ENCODE measurements around the gene EML5.

Gene EML5

DNA sequence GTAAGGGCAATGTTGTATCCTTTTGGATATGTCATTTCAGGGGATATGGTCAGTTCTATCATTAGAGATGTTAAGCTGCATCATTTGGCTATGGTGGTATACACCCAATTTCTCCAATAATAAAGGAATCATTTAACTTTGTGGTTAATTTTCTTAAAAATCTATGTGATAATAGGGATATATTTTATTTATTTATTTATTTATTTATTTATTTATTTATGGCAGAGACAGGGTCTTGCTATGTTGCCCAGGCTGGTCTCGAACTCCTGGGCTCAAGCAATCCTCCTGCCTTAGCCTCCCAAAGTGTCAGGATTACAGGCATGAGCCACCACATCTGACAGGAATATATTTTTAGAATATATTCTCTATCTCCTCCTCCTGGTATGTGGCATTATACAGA, 85.7 kb downstream of the EML5 start:
- DNase-seq (ENCODE audit: low spot score): no peak

DNA sequence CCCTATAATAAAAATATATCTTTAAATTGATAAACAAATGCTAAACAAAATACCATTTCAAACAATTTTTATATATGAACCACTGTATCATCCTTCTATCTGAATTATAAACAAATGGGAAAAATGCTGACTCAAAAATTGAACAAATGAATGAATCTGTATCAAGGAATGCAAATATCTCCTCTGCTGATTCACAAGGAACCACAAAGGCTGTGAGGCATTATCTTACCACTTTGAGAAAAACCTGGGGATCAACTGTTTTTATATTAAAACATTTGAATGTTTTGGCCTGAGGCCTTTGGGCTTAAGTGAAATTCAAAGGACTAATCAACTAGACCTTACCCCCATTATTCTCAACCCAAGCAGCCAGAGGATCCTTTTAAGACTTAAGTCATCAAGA, 86.3 kb downstream of the EML5 start:
- no peak for DNase-seq (ENCODE audit: low spot score)

DNA sequence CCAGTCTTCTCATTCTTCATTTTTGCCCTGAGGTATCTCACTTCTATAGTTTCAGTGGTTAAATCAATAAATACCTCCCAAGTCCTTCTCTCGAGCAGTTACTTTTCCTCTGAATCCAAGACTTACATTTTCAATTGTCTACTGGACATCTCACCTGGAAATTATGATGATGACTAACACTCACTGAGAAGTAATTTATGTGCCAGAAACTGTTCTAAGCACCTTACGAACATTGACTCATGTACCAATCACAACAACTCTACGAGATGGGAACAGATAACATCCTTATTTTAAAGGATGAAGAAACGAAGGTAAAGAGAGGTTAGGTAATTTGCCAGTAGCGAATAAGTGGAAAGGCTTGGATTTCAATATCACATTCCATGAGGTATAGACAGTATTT, 94.1 kb downstream of the EML5 start:
- DNase-seq (ENCODE audit: low spot score): no peak

DNA sequence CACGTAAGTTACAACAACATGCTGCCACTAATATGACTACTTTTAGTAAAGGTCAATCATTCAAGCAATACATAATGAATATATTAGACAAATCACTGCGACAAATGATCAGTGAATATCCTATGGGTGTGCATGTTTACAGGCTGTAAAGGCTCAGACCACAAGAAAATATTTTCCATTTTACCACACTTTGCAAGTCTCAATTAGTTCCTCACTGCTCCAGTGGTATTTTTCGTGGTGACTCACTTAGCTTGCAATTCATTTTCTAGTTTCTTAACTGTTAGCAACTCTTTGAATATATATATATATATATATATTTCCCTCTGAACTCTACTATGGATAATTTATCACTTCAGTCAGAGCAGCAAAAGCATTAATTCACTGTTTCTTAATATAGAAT, 96.9 kb downstream of the EML5 start:
- no peak for DNase-seq (ENCODE audit: low spot score)

DNA sequence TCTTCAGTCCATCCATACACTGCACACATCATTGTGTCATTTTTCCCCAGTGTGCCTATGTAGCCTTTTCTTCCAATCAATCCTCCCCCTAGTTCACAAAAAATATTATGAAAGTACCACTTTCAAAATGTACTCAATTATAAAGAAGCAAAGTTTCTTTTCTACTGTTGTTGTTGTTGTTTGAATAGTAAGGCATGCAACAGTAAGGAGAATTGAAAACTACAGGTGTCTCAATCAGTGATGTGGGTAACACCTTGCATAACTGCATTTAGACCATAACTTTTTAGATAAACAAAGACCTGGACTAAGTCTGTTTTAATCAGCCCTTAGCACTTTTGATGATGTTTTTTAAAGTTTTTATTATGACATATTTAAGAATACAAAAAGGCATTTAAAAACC, 104.4 kb downstream of the EML5 start:
- no peak for DNase-seq (ENCODE audit: low spot score)

DNA sequence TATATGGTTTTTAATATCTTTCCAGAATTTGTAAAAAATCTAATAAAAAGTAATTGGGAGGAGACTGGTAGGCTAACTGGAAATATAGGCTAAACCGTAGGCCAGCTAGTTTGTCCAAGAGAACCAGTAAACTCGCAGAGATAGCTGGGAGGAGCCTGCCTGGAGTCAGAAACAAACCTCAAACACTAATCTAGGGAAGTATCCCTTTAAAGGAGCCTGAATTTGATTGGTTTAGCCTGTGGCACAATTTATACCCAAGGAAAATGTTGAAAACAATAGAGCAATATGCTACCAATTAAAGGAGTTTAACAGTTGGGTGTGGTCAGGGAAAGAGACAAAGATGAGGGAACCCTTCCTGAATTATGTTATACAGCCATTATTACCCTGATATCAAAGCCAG, 109.6 kb downstream of the EML5 start:
- DNase-seq (ENCODE audit: low spot score): no peak

DNA sequence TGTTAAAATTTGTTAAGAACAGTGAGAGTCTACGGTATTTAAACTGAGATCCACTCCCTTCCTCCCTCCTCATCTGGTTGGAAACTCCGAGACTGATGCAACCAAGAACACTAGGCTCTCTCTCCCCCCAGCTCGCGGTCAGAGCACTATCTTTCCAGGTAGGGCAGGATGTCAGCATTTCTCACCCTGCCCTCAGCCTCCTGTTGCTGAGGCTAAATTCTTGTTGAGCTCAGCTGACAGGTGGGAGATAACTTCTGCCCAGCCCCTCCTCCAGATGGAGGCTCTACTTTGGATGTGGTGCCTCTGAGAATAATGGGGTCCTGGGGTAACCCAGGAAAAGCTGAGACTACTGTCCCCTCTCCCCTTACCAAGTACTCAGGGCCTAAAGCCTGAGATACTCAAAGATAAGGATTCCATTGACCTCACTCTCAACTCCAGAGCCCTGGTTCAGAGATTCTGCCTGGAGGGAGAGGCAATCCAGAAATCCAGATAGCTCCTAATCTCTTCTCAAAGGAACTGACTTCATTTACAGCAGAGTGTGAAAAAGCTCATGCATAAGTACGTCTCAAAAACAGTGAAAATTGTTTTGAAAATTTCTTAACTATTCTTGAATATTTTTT, 110.1 kb downstream of the EML5 start:
- DNase-seq (ENCODE audit: low spot score): no peak

DNA sequence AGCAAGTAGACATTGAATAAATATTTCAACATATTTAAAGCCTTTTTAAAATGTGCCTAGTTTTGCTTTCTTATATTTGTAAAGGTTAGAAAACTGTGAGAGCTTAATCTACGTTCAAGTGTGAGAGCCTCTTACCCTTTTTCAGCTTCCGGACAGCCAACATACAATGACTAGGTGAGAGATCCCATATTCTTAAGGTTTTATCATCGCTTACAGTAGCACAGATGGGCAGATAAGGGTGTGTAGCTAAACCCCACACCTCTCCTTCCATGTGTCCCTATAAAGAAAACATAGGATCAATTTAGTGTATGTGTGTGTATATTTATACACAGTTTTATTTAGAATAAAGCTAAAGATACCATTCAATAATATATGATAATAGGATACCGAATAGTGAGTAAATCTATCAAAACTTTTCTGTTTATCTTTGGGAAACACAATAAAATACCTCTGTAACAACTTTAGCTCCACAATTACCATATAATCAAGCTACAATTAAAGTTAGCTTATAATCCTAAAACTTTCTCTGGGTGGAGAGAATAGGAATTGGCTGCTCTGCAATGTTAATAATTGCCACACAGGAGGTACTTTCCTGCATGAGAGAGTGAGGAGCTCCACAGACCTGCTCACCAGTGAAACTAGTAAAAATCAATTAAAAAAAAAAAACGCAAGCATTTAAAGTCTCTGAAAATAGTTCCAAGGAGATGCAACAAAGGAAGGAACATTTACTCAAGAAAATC, 110.8 kb downstream of the EML5 start:
- no peak for DNase-seq (ENCODE audit: low spot score)

DNA sequence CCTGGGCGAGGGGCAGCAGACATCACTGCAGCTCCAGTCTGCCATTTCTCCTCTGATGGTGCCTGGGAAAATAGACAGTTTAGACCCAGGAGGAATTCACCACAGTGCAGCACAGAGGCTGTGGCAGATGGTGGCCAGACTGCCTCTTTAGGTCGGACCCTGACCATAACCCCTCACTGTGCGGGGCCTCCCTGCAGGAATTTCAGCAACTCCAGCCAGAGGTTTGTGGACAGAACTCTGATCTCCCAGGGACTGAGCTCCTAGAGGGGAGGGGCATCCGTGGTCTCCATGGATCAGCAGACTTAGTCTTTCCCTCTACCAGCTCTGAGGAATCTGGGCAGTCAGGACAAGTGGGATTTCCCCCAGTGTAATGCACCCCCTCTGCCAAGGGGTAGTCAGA, 123.4 kb downstream of the EML5 start:
- peak; percentile 45 for DNase-seq (ENCODE audit: low spot score)

DNA sequence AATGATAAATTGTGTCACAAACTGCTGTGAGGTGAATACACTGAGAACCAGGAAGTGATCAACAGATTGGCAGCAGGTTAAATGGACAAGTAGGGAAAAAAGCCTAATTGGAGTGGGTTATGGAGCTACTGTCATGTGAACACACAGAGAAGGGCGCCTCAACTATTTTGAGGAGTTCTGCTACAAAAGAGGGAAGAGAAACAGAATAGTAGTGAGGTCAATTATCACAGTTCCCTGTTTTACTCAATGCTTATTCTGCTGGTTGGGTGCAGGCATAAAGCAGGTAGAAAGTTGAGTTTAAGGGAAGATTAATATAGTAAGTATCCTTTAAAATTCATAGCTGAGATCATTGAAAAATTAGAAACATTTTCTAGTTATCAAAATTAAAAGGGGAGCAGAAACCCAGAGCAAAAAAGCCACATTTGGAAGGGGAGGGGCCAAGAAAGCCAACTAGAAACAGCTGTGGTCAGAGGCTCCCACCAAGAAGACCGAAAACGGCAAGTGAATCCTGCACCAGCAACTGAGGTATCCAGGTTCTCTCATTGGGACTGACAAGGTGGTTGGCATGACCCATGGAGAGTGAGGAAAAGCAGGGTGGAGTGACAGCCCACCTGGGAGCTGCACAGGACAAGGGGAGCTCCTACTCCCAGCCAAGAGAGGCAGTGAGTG, 124.2 kb downstream of the EML5 start:
- DNase-seq (ENCODE audit: low spot score): no peak

DNA sequence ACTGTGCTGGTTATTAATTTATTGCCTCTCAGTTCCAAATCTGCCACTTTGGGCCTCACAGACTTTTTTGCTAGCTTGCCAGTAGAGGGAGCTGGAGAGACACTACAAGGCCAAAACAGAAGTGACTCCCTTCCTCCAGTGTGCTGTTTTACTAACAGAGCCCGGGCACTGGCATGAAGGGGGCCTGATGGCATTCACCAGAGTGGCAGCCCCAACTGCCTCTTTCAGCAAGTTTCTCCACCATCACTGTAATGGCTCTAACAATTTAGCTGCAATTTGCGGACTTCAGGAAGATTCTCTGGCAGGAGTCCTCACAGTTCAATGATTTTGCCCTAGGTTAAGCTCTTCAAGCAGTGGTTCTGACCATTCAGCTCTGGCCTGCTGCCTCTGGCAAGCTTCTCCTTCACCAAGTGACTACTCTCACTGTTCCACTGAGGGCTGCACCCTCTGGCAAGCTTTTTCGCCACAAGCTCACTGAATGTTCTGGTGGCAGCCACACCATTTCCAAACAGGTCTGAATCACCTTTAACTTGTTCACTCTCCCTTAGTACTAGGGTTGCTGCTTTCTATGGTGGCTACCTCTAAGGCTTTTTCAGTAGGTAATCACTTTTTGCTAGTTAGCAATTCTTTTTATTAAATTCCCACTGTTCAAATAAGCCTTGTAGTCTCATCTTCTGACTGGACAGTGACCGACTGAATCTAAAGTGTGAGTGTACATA, 125.0 kb downstream of the EML5 start:
- DNase-seq (ENCODE audit: low spot score): peak; percentile 62

DNA sequence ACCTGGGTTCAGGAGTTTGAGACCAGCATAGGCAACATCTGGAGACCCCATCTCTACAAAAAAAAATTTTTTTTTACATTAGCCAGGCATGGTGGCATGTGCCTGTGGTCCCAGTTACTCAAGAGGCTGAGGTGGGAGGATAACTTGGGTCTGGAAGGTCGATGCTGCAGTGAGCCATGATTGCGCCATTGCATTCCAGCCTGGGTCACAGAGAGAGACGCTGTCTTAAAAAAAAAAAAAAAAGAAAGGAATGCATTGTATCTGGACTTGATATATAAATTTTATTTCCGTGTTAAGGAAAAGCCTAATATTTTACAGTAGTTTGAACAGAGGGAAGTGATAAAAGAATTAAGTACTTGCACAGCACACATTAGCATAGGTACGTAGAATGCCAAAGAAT, 132.7 kb downstream of the EML5 start:
- DNase-seq (ENCODE audit: low spot score): no peak

DNA sequence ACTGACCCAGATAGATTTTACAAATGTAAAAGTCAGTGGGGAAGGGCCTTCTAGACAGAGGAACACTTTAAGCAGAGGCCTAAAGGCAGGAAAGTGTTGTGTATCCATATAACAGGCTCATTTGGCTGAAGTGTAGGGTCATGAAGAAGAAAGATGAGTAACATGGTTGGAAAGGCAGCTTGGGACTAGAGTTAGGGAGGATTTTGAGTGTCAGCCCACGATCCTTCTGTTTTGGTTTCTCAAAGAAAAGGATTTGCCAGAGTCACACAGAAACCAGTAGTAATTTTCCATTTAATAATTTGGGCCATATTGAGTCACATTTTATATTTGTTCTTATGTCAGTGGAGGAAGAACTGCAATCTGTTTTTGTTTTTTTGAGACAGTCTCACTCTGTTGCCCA, 153.5 kb downstream of the EML5 start:
- no peak for DNase-seq (ENCODE audit: low spot score)

DNA sequence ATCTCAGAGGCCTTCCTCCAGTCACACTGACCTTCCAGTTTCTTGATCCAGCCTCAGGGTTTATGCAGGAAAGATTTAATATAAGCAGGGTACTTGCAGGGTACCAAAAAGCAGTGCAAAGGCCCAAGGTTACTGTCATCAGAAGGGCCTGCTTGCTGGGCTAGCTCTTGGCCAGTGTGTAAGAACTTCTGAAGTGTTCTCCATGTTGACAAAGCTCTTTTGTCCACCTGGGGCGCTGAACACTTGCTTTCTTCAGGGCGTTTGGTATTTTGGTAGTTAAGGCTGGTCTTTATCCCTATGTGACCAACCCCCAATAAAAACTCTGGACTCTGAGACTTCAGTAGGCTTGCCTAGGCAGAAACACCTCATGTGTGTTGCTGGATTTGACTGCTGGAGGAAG, 160.2 kb downstream of the EML5 start:
- DNase-seq (ENCODE audit: low spot score): no peak

DNA sequence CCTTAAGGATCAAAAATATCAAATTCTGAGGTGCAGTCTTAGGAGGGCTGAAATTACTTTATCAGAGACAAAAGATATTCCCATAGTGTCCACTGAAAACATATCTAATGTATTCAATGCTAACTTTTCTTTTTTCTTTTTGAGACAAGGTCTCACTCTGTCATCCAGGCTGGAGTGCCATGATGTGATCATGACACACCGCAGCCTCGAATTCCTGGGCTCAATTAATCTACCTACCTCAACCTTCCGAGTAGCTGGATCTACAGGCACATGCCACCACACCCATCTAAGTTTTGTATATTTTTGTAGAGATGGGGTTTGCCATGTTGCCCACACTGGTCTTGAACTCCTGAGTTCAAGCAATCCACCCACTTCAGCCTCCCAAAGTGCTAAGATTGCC, 161.7 kb downstream of the EML5 start:
- DNase-seq (ENCODE audit: low spot score): no peak

DNA sequence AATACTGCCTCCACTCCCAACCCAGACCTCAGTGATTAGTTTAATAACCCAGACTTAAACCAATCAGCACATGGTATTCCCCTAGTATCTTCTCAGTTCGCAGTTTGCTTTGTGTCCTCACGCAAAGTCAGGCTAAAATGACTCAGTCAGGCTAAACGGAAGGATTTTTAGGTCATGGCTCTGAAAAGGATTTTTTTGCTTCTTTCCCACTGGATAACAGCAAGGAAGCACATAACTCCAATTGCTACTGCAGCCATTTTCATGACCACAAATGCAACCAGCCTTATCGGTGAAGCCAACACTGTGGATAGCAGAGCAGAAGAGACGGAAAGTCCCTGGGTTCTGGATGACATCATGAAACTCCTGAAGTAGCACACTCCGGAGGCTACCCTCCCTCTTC, 162.2 kb downstream of the EML5 start:
- no peak for DNase-seq (ENCODE audit: low spot score)

DNA sequence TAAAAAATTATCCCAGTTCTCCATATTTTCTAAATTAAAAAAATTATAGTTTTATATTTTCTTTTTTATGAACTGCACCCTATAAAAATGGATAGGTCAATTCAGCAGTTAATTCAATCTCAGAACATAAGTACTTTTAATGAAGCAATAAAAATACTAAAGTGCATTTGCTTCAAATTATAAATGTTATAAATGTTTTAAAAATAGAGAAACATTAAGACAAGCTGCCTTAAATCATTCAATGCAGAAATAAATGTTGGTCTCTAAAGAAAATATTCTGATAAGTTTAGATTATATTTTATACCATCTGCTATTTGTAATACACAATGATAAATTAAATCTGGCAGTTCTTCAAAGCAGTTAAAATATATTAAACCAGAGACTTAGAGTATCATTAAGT, 164.3 kb downstream of the EML5 start:
- no peak for DNase-seq (ENCODE audit: low spot score)

DNA sequence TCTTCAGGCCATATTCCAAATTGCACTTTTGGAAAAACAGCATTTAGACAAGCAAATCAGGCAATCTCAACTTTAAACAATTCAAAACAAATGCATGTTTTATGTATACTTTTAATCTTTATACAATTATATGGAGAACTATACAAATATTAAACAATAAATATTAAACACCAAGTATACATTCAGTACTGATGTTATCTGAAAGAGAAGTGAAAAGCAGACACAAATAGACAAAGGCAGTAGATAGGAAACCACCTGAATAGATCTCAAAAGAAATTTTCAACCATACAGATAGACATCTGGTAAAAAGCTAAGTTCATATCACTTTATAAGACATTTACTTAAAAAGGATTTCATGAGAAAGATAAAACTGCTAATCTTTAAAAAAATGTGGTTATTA, 164.7 kb downstream of the EML5 start:
- no peak for DNase-seq (ENCODE audit: low spot score)

DNA sequence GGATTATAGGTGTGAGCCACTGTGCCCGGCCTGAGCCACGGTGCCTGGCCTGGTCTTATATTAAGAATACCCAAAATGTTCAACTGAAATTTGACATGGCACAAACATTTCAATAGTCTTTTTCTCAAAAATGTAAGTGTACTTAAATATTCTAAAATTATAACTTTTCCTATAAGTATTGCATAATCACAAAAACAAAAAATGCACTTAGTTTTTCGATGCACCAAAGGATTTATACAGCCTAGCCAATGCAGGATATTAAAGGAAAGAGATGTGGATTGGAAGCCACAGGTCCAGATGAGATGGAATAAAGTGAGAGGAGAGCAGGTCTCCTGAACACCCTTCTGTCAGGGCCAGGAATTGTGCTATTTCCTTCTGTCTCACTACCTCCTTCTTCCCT, 167.1 kb downstream of the EML5 start:
- DNase-seq (ENCODE audit: low spot score): no peak

DNA sequence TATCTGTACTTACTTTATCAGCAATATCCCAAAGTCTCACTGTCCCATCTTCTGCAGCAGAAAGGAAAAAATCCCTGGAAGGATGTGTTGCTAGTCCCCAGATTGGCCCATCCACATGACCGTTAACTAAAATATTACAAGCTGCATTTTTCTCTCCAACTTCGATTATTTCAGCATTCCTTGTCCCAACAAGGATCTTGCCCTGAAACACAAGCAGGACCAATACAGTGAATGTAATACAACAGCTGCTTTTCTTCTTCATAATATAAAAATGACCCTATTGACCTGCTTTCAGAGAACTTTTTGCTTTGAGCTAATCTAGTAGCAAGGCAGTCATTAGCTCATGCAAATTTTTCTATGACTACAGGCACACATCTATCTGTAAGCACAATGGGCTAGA, 171.7 kb downstream of the EML5 start:
- DNase-seq (ENCODE audit: low spot score): no peak

DNA sequence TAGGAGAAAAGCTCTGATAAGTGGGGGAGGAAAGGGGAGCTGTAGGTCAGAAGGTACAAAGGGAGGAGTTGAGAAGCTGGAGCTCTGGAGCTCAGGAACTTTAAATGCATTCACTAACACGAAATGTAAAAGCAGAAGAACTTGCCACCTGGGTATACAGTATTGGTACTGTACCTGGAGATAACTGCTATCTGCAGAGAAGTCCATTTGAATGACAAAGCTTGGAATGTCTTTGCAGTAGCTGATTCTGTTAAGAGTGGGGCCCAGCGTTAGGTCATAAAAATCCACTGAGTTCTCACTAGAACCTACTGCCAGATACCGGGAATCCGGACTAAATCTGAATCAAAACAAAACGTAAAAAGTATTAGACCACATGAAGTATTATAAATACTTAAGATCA, 174.3 kb downstream of the EML5 start:
- DNase-seq (ENCODE audit: low spot score): no peak

DNA sequence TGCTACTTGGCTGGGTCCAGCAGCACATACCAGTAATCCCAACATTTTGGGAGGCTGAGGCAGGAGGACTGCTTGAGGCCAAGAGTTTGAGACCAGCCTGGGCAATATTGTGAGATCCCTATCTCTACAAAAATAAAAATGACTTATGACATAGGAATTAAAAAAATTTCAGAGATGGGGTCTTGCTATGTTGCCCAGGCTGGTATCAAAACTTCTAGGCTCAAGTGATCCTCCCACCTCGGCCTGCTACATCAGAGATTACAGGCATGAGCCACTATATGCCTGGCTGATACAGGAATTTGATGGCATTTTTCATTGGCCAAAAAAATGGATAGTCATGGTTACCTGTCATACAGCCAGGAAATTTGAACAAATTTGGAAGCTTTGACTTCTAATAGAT, 175.3 kb downstream of the EML5 start:
- DNase-seq (ENCODE audit: low spot score): no peak

DNA sequence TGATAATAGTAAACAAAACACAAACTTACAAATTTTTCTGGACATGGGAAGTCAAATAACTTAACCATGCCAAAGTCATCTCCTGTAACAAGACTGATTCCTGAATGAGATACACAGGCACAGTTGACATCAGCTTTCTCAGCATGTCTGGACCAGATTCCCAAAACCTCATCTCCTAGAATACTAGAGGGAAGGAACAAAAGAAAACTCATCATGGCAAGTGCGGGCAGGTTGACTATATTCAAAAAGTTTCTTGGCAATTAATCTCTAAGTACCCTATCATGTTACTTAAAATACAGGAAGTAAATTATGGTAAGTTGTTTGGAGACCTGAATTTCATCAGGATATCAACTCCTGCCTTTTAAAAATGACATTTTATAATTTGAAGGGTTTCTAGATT, 176.1 kb downstream of the EML5 start:
- DNase-seq (ENCODE audit: low spot score): no peak

Measured in ecto neural progenitor cell (in vitro differentiated cells).